Activated naive CD4-positive, alpha-beta T cell treated with anti-CD3 and anti-CD28 coated beads, Interleukin-2, amount 50 U/mL, for 24 hours (primary cell): ENCODE data around the gene ZNF75A.

Experiments
- H3K27ac Mint-ChIP-seq: one replicate; pipeline ENCODE4 v1.8.0; 2021; ENCODE audit warnings: mild to moderate bottlenecking, mixed read lengths
- H3K27me3 Mint-ChIP-seq: one replicate; pipeline ENCODE4 v1.8.0; 2021; ENCODE audit warnings: mixed read lengths
- H3K36me3 Mint-ChIP-seq: one replicate; pipeline ENCODE4 v1.8.0; 2021; ENCODE audit warnings: mixed read lengths
- H3K4me1 Mint-ChIP-seq: one replicate; pipeline ENCODE4 v1.8.0; 2021; ENCODE audit warnings: mixed read lengths
- H3K4me3 Mint-ChIP-seq: one replicate; pipeline ENCODE4 v1.8.0; 2021; ENCODE audit warnings: mild to moderate bottlenecking, mixed read lengths
- H3K9me3 Mint-ChIP-seq: one replicate; pipeline ENCODE4 v1.8.0; 2021; ENCODE audit warnings: mixed read lengths

The ZNF75A gene

GRCh38 chr16:3282103-3282729 is 23.1 kb upstream of the ZNF75A start:
- Mint-ChIP-seq H3K27ac (peak overlapping the region; percentile 84), H3K9me3 (peaks cover 4% of the 10 kb centered on the region), H3K36me3 (peaks cover 22% of the 10 kb centered on the region), H3K4me3 (peak overlapping the region; percentile 98), H3K27me3 (no peaks in the 10 kb centered on the region), H3K4me1 (peaks cover 34% of the 10 kb centered on the region)

DNA sequence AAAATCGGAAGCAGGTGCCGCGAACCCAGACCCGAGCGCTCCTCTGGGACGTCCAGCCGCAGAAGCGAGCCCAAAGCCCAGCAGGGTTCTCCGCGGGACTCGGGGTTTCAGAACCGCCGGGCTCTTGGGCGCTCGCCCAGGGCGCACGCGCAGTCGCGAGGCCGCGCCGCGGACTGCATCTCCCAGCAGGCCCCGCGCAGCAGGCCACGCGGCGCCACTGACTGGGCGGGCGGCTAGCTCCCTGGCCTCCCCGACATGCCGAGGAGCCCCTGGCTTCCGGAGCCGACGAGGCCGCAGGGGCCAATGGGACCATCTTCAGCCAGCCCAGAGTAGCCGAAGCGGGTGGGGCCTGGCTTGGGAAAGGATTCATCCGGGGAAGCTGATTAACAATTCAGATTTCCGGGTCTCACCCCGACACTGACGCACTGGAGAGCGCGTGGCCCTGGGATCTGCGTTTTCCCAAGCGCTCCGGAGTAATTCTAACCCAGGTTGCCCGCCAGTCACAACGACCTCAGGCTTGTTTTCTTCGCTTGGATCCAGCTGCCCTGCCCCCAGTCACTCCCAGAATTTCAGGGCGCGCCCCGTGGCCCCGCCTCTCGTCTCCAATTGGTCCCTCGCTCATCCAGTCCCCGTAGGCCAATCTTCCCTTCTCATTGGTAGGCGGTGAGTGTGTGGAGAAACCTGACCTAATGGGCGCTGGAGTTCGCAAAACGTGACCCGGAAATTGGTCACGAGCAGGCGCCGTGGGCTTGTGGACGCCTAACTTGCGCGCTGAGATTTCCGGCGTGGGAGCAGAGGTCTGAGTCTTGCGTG is 22.4 kb upstream of the ZNF75A start, which contains the start of gene ZNF263:
TSS of gene ZNF263 (plus strand) at position 762 of the 813 bp plus-strand sequence. CDS start 328 bp downstream, outside the sequence.
- Mint-ChIP-seq H3K4me1 (peaks cover 34% of the 10 kb centered on the region), H3K27ac (peak within 1 kb of the TSS; percentile 99), H3K4me3 (peak within 1 kb of the TSS; percentile 98), H3K27me3 (no peaks in the 10 kb centered on the region), H3K36me3 (peaks cover 26% of the 10 kb centered on the region), H3K9me3 (peaks cover 4% of the 10 kb centered on the region)

GRCh38 chr16:3283543-3284447 is 21.5 kb upstream of the ZNF75A start:
- Mint-ChIP-seq H3K36me3 (peaks cover 30% of the 10 kb centered on the region), H3K9me3 (peaks cover 4% of the 10 kb centered on the region), H3K4me1 (peaks cover 34% of the 10 kb centered on the region), H3K27me3 (no peaks in the 10 kb centered on the region), H3K27ac (peak overlapping the region; percentile 99), H3K4me3 (peak overlapping the region; percentile 98)

DNA sequence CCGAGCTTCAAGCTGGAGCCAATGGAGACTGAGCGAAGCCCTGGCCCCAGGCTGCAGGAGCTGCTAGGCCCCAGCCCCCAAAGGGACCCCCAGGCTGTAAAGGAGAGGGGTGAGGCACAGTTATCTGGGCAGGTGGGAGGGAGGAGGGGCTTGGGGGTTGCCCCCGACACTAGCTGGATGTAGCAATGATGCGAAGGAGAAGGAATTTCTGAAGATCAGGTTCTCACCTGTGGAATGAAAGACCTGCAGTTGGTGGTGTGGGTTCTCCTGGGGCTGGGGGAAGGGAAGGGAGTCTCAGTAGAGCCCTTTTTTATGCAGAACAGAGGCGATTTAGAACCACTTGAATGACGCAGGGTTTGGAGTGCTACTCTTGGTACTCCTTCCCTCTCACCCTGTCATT is 20.2 kb upstream of the ZNF75A start:
- peaks cover 4% of the 10 kb centered on the region for H3K9me3 Mint-ChIP-seq
- H3K4me1 Mint-ChIP-seq = peaks cover 34% of the 10 kb centered on the region
- no peak overlapping the region for H3K27ac Mint-ChIP-seq
- peak overlapping the region; percentile 98 for H3K4me3 Mint-ChIP-seq
- H3K27me3 Mint-ChIP-seq = no peaks in the 10 kb centered on the region
- peaks cover 41% of the 10 kb centered on the region for H3K36me3 Mint-ChIP-seq

- Mint-ChIP-seq H3K4me1 (peaks cover 20% of the 10 kb centered on the region), H3K4me3 (peak overlapping the region; percentile 3), H3K27me3 (no peaks in the 10 kb centered on the region), H3K9me3 (no peaks in the 10 kb centered on the region), H3K36me3 (peaks cover 70% of the 10 kb centered on the region), H3K27ac (no peak overlapping the region)
Measured at GRCh38 chr16:3289998-3290673, 15.2 kb upstream of the ZNF75A start.

GRCh38 chr16:3292604-3293003 is 12.7 kb upstream of the ZNF75A start:
- peaks cover 9% of the 10 kb centered on the region for H3K9me3 Mint-ChIP-seq
- H3K36me3 Mint-ChIP-seq = peaks cover 60% of the 10 kb centered on the region
- no peak overlapping the region for H3K4me3 Mint-ChIP-seq
- H3K4me1 Mint-ChIP-seq = peaks cover 4% of the 10 kb centered on the region
- no peaks in the 10 kb centered on the region for H3K27me3 Mint-ChIP-seq
- no peak overlapping the region for H3K27ac Mint-ChIP-seq

- peaks cover 56% of the 10 kb centered on the region for H3K36me3 Mint-ChIP-seq
- peaks cover 17% of the 10 kb centered on the region for H3K9me3 Mint-ChIP-seq
- H3K4me1 Mint-ChIP-seq = peaks cover 4% of the 10 kb centered on the region
- H3K27ac Mint-ChIP-seq = no peak overlapping the region
- H3K27me3 Mint-ChIP-seq = no peaks in the 10 kb centered on the region
- no peak overlapping the region for H3K4me3 Mint-ChIP-seq
Measured at GRCh38 chr16:3295209-3295608, 10.1 kb upstream of the ZNF75A start.

GRCh38 chr16:3295783-3296182 is 9.5 kb upstream of the ZNF75A start:
- Mint-ChIP-seq H3K4me1 (peaks cover 4% of the 10 kb centered on the region), H3K4me3 (no peak overlapping the region), H3K36me3 (peaks cover 56% of the 10 kb centered on the region), H3K27ac (peak overlapping the region; percentile 36), H3K27me3 (no peaks in the 10 kb centered on the region), H3K9me3 (peaks cover 17% of the 10 kb centered on the region)

DNA sequence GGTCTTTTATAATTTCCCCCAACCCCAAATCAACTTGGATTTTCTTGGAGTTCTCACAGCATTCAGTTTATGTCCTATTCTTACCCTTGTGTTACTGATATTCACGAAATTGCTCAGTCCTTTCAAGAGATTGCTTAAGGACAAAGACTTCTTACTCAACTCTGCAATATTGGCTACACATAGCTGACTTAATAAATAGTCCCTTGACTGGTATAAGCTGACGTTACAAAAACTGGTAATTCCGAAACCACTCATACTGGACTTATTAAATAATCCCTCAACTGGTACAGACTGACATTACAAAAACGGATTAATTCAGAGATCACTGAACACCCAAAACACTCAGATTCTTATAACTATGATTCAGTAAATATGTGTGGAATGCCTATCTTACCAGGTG is 927 bp upstream of the ZNF75A start:
- H3K27me3 Mint-ChIP-seq = no peaks in the 10 kb centered on the region
- peak overlapping the region; percentile 83 for H3K27ac Mint-ChIP-seq
- peaks cover 21% of the 10 kb centered on the region for H3K9me3 Mint-ChIP-seq
- H3K4me3 Mint-ChIP-seq = peak overlapping the region; percentile 88
- peaks cover 50% of the 10 kb centered on the region for H3K36me3 Mint-ChIP-seq
- peaks cover 19% of the 10 kb centered on the region for H3K4me1 Mint-ChIP-seq

- Mint-ChIP-seq H3K4me3 (peak overlapping the region; percentile 88), H3K27me3 (no peaks in the 10 kb centered on the region), H3K9me3 (peaks cover 18% of the 10 kb centered on the region), H3K27ac (no peak overlapping the region), H3K4me1 (peaks cover 19% of the 10 kb centered on the region), H3K36me3 (peaks cover 40% of the 10 kb centered on the region)
Measured at GRCh38 chr16:3306078-3306477, 781 bp downstream of the ZNF75A start.

DNA sequence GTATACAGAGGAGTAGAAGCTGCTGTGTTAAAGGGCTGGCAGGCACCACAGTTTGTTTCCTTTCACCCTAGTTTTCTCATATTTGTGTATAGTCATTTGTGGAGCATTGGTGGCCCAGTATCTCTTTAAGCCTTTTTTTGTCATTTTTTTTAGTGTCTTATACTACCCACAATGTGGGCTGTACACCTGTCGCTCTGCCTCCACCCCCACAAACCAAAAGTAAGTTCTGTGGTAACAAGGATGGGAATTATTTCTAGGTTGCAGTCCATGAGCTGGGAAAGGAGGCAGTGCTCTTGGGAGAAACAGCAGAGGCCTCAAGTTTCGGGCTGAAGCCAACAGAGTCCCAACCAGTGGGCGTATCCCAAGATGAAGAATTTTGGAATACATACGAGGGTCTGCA is 6.2 kb downstream of the ZNF75A start:
- H3K27ac Mint-ChIP-seq = no peak overlapping the region
- H3K9me3 Mint-ChIP-seq = peaks cover 37% of the 10 kb centered on the region
- no peak overlapping the region for H3K4me3 Mint-ChIP-seq
- H3K27me3 Mint-ChIP-seq = no peaks in the 10 kb centered on the region
- peaks cover 67% of the 10 kb centered on the region for H3K36me3 Mint-ChIP-seq
- peaks cover 10% of the 10 kb centered on the region for H3K4me1 Mint-ChIP-seq

DNA sequence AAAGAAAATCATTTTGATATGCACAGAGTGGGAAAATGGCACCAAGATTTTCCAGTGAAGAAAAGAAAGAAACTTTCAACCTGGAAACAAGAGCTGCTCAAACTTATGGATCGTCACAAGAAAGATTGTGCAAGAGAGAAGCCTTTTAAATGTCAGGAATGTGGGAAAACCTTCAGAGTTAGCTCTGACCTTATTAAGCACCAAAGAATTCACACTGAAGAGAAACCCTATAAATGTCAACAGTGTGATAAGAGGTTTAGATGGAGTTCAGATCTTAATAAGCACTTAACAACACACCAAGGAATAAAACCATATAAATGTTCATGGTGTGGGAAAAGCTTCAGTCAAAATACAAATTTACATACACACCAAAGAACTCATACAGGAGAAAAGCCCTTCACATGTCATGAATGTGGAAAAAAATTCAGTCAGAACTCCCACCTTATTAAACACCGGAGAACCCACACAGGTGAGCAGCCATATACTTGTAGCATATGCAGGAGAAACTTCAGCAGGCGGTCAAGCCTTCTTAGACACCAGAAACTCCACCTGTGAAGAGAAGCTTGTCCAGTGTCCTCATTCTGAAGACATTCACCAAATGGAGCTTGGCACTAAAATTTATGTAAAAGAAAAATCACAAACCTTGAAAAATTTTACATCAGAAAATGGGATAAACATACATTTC is 12.2 kb downstream of the ZNF75A start:
- Mint-ChIP-seq H3K27ac (no peak overlapping the region), H3K4me3 (no peak overlapping the region), H3K27me3 (no peaks in the 10 kb centered on the region), H3K36me3 (peaks cover 71% of the 10 kb centered on the region), H3K9me3 (peaks cover 29% of the 10 kb centered on the region), H3K4me1 (no peaks in the 10 kb centered on the region)

- Mint-ChIP-seq H3K9me3 (peaks cover 11% of the 10 kb centered on the region), H3K4me1 (no peaks in the 10 kb centered on the region), H3K4me3 (no peak overlapping the region), H3K27ac (no peak overlapping the region), H3K27me3 (no peaks in the 10 kb centered on the region), H3K36me3 (peaks cover 34% of the 10 kb centered on the region)
Measured at GRCh38 chr16:3321816-3322215, 16.5 kb downstream of the ZNF75A start.

DNA sequence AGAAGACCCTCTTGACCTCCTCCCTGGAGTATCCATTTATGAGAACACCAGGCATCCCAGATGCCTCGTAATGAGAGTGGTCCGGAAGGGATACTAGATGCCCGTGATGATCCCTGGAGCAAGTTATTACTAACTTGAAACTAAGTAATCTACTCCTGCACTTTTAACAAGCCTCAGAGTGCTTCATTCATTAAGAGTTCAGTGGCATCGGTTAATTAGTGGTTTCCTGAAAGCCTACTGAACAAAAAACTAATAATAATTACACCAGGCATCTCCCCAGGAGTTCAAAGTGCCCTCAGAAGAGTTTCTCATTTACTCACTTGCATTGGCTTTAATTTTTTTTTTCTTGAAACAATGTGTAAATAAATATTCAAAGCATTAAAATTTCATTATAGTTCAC is 22.2 kb downstream of the ZNF75A start:
- Mint-ChIP-seq H3K36me3 (peaks cover 13% of the 10 kb centered on the region), H3K4me3 (no peak overlapping the region), H3K27ac (no peak overlapping the region), H3K4me1 (no peaks in the 10 kb centered on the region), H3K9me3 (peaks cover 5% of the 10 kb centered on the region), H3K27me3 (no peaks in the 10 kb centered on the region)
